DND-41 (cell line): Measurements from ENCODE around the gene SPTLC3.

ENCODE experiments used
- CTCF ChIP-seq: IDR thresholded peaks from 2 replicates; pipeline ENCODE4 v1.5.1; 2012; ENCODE audit warnings: borderline replicate concordance, low read length, moderate library complexity, mild to moderate bottlenecking; ENCODE audit not compliant: poor library complexity, severe bottlenecking; ENCODE audit errors: extremely low read depth
- EZH2 ChIP-seq: IDR thresholded peaks from 3 replicates; pipeline ENCODE4 v1.6.1; 2012; ENCODE audit warnings: borderline replicate concordance, low read depth, mild to moderate bottlenecking, moderate library complexity, low read length, inconsistent platforms; ENCODE audit not compliant: severe bottlenecking

GRCh38 chr20:13117200-13117599 is 108.4 kb downstream of the SPTLC3 start:
- TF ChIP-seq CTCF (no peak), EZH2 (no peak)
